Measurements from ENCODE around the gene CHMP4A.

DNA sequence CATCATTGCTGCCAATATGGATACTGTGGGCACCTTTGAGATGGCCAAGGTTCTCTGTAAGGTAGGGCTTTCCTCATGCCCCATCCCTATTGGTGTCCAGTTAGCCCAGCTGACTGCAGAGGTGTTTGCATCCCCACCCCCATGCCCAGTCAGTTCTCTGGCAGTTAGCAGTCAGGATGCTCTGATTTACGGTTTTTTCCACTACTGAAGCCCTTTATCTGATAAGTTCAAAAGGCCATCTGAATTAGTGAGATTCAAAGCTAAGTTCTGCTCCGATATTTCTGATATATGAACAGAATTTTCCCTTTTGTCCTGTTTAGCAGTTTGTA is 20.2 kb upstream of the CHMP4A start:
- TF ChIP-seq, protein P1, sequence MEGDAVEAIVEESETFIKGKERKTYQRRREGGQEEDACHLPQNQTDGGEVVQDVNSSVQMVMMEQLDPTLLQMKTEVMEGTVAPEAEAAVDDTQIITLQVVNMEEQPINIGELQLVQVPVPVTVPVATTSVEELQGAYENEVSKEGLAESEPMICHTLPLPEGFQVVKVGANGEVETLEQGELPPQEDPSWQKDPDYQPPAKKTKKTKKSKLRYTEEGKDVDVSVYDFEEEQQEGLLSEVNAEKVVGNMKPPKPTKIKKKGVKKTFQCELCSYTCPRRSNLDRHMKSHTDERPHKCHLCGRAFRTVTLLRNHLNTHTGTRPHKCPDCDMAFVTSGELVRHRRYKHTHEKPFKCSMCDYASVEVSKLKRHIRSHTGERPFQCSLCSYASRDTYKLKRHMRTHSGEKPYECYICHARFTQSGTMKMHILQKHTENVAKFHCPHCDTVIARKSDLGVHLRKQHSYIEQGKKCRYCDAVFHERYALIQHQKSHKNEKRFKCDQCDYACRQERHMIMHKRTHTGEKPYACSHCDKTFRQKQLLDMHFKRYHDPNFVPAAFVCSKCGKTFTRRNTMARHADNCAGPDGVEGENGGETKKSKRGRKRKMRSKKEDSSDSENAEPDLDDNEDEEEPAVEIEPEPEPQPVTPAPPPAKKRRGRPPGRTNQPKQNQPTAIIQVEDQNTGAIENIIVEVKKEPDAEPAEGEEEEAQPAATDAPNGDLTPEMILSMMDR (conservative IDR thresholded peaks at IDR 0.05) = no peak
- TF ChIP-seq EZH2 (IDR thresholded peaks at IDR 0.05; ENCODE audit: low read depth) = no peak
